Measurements from ENCODE around the gene IGFL1.

DNA sequence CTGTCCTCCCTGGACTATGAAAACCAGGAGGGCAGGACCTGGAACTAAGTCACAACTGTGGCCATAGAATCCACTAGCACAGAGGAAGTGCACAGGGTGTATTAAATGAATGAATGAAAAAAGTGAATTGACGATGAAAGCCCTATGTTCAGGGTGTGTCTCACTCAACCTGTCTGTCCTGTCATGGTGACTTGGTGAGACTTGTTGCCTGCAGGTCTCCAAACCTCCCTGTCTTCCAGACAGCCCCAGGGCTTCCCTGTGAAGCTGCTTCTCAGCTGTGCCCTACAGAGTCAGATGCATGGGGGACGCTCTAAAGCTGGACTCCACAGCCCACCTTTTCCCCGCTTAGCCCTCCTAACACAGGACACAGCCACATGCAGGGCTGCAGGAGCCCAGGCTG lies 4.8 kb upstream of the IGFL1 start:
- TF ChIP-seq, protein P1, sequence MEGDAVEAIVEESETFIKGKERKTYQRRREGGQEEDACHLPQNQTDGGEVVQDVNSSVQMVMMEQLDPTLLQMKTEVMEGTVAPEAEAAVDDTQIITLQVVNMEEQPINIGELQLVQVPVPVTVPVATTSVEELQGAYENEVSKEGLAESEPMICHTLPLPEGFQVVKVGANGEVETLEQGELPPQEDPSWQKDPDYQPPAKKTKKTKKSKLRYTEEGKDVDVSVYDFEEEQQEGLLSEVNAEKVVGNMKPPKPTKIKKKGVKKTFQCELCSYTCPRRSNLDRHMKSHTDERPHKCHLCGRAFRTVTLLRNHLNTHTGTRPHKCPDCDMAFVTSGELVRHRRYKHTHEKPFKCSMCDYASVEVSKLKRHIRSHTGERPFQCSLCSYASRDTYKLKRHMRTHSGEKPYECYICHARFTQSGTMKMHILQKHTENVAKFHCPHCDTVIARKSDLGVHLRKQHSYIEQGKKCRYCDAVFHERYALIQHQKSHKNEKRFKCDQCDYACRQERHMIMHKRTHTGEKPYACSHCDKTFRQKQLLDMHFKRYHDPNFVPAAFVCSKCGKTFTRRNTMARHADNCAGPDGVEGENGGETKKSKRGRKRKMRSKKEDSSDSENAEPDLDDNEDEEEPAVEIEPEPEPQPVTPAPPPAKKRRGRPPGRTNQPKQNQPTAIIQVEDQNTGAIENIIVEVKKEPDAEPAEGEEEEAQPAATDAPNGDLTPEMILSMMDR (IDR thresholded peaks at IDR 0.05; ENCODE audit: control extremely low read depth in 1 of 3, insufficient read depth in 1 of 3, low read depth in 1 of 3, low read length in 3 of 3), result no peak
- no peak for TF ChIP-seq YY1 (IDR thresholded peaks at IDR 0.05; ENCODE audit: low read depth, low read length)
- TF ChIP-seq ASH2L (IDR thresholded peaks at IDR 0.05; ENCODE audit: low read length), result no peak
- no peak for TF ChIP-seq RXRA (IDR thresholded peaks at IDR 0.05; ENCODE audit: insufficient read depth, low read depth, low read length)

All from H1 (cell line).